IPS DF 6.9 (cell line): ENCODE results near the gene PCDHAC2.

Experiments used
- DNase-seq: peaks from one replicate; pipeline ENCODE4 v3.0.0-alpha.2; 2013; ENCODE audit warnings: low read depth, low spot score
- H3K27ac ChIP-seq: one replicate; pipeline ENCODE4 v1.5.1; 2013; ENCODE audit warnings: low read length, control low read depth
- H3K27me3 ChIP-seq: 2 replicates; pipeline ENCODE4 v1.6.1; 2013; ENCODE audit warnings: mild to moderate bottlenecking, low read length; ENCODE audit not compliant: control insufficient read depth, insufficient read depth
- H3K36me3 ChIP-seq: 2 replicates; pipeline ENCODE4 v1.6.1; 2013; ENCODE audit warnings: low read length; ENCODE audit not compliant: control insufficient read depth, insufficient read depth
- H3K4me1 ChIP-seq: 2 replicates; pipeline ENCODE4 v1.6.1; 2013; ENCODE audit warnings: low read length; ENCODE audit not compliant: control insufficient read depth, insufficient read depth
- H3K4me3 ChIP-seq: 2 replicates; pipeline ENCODE4 v1.5.1; 2013; ENCODE audit warnings: mild to moderate bottlenecking, low read length
- H3K9me3 ChIP-seq: 2 replicates; pipeline ENCODE4 v1.6.1; 2013; ENCODE audit warnings: low read length, inconsistent platforms; ENCODE audit not compliant: control insufficient read depth, insufficient read depth
- WGBS: extraction: QIAGEN DNeasy Blood & Tissue Kit; methylation state at CpG from one replicate; pipeline ENCODE4 v1.1.7; 2013; ENCODE audit warnings: mixed read lengths, missing lambda C conversion rate; ENCODE audit not compliant: insufficient read length, insufficient coverage; 5-methylcytosine and 5-hydroxymethylcytosine counted together

Gene PCDHAC2, protein sequence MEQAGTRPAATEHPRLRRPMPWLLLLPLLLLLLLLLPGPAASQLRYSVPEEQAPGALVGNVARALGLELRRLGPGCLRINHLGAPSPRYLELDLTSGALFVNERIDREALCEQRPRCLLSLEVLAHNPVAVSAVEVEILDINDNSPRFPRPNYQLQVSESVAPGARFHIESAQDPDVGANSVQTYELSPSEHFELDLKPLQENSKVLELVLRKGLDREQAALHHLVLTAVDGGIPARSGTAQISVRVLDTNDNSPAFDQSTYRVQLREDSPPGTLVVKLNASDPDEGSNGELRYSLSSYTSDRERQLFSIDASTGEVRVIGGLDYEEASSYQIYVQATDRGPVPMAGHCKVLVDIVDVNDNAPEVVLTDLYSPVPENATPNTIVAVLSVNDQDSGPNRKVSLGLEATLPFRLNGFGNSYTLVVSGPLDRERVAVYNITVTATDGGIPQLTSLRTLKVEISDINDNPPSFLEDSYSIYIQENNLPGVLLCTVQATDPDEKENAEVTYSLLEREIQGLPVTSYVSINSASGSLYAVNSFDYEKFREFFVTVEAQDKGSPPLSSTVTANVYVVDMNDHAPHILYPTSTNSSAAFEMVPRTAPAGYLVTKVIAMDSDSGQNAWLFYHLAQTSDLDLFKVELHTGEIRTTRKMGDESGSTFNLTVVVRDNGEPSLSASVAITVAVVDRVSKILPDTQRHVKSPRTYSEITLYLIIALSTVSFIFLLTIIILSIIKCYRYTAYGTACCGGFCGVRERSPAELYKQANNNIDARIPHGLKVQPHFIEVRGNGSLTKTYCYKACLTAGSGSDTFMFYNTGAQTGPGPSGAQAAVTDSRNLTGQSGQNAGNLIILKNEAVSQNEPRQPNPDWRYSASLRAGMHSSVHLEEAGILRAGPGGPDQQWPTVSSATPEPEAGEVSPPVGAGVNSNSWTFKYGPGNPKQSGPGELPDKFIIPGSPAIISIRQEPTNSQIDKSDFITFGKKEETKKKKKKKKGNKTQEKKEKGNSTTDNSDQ

DNA sequence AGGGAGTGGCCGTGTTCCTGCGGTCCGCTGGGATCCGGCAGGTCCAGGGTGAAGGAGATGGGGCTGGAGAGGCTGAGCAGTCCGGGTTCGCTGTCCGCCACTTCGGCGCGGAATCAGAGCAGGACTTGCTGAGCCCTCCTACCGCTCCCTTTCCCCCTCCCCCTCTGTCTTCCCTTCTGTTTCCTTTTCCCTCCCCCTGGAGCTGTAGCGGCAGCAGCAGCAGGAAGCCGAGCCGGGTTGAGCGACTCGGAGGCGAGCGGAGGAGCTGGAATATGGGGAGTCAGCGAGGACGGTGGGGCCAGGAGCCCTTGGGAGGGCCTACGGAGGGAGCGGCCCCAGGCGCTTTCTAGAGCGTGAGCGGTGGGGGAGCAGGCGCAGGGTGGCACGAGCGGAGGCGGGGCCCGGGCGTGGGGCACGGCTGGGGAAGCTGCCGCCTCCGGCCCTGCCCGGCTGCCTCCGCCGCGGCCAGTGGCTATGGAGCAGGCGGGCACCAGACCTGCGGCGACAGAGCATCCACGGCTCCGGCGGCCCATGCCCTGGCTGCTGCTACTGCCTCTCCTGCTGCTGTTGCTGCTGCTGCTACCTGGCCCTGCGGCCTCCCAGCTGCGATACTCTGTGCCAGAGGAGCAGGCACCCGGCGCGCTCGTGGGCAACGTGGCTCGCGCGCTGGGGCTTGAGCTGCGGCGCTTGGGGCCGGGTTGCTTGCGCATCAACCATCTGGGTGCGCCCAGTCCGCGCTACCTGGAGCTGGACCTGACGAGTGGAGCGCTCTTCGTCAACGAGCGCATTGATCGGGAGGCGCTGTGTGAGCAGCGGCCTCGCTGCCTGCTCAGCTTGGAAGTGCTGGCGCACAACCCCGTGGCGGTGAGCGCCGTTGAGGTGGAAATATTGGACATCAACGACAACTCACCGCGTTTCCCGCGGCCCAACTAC is at the start of gene PCDHAC2:
Gene PCDHAC2, plus strand, starts transcription at position 184 of the 933 bp plus-strand sequence. Its CDS starts 291 bp downstream, at position 475.
- DNase-seq = peak; percentile 54
- WGBS = no CpG with 5 or more reads among the region's 80 CpGs
- Histone ChIP-seq H3K4me3 (peak within 1 kb of the TSS; percentile 64), H3K9me3 (no peaks in the 10 kb centered on the region), H3K27ac (no peak within 1 kb of the TSS), H3K36me3 (no peaks in the 10 kb centered on the region), H3K27me3 (peaks cover 3% of the 10 kb centered on the region; the same call in 1 of the 2 replicates), H3K4me1 (peaks cover 4% of the 10 kb centered on the region; the same call in 1 of the 2 replicates)

DNA sequence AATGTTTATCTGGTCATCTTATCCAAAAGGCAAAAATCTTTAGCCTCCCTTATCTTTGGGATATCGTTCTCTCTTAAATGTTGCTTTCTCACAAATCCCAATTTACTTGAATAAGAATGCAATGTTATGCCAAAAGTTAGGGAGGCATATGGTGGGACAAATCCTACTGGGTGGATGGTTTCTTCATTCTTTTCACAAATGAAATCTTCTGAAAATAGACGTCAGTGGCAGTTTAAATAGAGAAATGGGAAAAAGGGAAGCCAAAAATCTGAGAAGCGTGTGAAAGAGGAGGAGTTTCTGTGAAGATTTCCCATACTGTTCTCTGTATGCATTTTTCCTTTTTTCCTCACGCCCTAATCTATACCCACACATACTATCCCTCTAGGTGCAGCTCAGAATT is 42.7 kb upstream of the PCDHAC2 start:
- peaks cover 5% of the 10 kb centered on the region; the same call in 1 of the 2 replicates for H3K27me3 ChIP-seq

DNA sequence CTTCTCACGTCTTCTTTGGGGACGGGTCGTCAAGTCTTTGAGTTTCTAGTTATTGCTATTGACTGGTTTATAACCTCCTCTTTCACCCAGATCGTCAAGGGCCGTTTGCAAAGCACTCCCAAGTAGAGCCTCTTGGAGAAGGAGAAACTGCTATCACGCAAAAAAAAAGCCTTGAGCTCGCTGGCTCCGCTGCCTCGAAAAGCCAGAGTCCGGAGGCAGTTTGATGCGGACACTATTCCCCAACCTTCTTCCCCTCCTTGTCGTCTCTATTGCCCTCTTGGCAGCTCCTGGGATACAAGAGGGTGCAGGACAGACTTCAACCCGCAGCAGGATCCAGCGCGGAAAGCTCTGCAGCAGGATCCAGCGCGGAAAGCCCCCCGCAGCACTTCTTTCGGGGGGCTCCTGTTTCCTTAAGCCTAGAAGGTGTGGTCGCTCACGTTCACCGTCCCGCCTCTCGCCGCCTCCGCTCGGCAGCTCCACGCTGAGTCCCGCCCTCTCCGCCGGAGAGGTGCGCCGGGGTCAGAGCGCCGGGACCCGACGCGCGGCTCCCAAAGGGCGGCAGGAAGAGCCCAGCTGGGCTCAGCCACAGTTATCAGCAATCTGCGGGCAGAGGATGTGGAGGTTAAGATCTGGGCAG is 40.4 kb upstream of the PCDHAC2 start, which contains the start of gene PCDHAC1:
Gene PCDHAC1, plus strand, starts transcription at position 494 of the 637 bp plus-strand sequence. CDS start 594 bp downstream, outside the sequence.
- no CpG with 5 or more reads among the region's 41 CpGs for WGBS
- H3K4me3 ChIP-seq = peak within 1 kb of the TSS; percentile 64; the same call in 1 of the 2 replicates
- H3K4me1 ChIP-seq = peaks cover 8% of the 10 kb centered on the region
- no peaks in the 10 kb centered on the region for H3K9me3 ChIP-seq
- peak; percentile 35 for DNase-seq
- no peaks in the 10 kb centered on the region for H3K36me3 ChIP-seq
- peaks cover 5% of the 10 kb centered on the region; the same call in 1 of the 2 replicates for H3K27me3 ChIP-seq
- no peak within 1 kb of the TSS for H3K27ac ChIP-seq

More for the DNA sequence above, 42.7 kb upstream of the PCDHAC2 start:
- no peak overlapping the region for H3K27ac ChIP-seq
- no peak overlapping the region for H3K4me3 ChIP-seq
- H3K4me1 ChIP-seq = peaks cover 8% of the 10 kb centered on the region
- WGBS = no CpG with 5 or more reads among the region's 4 CpGs
- no peak for DNase-seq
- no peaks in the 10 kb centered on the region for H3K9me3 ChIP-seq
- H3K36me3 ChIP-seq = no peaks in the 10 kb centered on the region

DNA sequence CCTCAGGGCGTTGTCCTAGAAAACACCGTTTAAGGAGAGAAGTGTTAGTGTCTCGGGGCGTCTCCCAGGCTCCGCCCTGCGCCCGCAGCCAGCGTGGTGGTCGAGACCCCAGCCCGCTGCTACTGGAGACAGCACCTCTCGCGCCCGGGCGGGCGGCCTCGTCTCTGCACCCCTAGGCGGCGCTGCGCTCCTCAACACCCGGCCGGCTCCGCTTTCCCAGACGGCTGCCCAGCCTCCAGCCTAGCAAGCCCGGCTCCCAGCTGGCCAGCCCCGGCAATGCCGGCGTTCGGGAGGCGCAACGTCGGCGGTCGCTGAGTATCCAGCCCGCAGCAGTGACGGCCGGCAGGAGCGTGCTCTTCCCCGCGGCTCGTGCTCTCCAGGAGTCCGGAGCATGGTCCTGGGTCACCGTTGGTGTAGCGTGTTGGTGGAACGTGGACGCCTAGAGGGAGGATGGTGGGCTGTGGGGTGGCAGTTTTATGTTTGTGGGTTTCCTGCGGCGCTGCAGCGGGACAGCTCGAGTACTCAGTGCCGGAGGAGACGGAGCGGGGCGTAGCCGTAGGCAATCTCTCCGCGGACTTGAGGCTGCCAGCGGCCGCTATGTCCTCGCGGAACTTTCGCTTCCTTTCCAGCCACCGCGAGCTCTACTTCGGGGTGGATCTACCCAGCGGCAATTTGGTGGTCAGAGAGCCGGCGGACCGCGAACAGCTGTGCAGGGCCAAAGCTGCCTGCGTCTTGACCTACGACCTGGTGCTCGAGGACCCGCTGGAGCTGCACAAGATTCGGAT is 39.6 kb upstream of the PCDHAC2 start:
- no CpG with 5 or more reads among the region's 74 CpGs for WGBS
- DNase-seq = peak; percentile 78
- H3K9me3 ChIP-seq = no peaks in the 10 kb centered on the region
- H3K4me3 ChIP-seq = peak overlapping the region; percentile 64; the same call in 1 of the 2 replicates
- H3K4me1 ChIP-seq = peaks cover 8% of the 10 kb centered on the region
- H3K36me3 ChIP-seq = no peaks in the 10 kb centered on the region
- peaks cover 5% of the 10 kb centered on the region; the same call in 1 of the 2 replicates for H3K27me3 ChIP-seq
- H3K27ac ChIP-seq = no peak overlapping the region

DNA sequence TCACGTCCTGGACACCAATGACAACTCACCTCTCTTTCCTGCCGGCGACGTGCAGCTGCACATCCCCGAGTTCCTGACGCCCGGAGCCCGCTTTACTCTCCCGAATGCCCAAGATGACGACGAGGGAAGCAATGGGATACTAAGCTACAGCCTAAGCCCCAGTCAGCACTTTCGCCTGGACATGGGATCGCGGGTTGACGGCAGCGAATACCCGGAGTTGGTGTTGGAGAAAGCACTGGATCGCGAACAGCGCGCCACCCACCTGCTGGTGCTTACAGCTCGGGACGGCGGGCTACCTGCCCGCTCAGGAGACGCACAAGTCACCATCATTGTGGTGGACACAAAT is 39.1 kb upstream of the PCDHAC2 start:
- H3K4me1 ChIP-seq = peaks cover 8% of the 10 kb centered on the region
- H3K36me3 ChIP-seq = no peaks in the 10 kb centered on the region
- no peak overlapping the region for H3K27ac ChIP-seq
- peak overlapping the region; percentile 61; the same call in 1 of the 2 replicates for H3K4me3 ChIP-seq
- H3K27me3 ChIP-seq = peaks cover 5% of the 10 kb centered on the region; the same call in 1 of the 2 replicates
- H3K9me3 ChIP-seq = no peaks in the 10 kb centered on the region
- DNase-seq = peak; percentile 25
- no CpG with 5 or more reads among the region's 26 CpGs for WGBS

DNA sequence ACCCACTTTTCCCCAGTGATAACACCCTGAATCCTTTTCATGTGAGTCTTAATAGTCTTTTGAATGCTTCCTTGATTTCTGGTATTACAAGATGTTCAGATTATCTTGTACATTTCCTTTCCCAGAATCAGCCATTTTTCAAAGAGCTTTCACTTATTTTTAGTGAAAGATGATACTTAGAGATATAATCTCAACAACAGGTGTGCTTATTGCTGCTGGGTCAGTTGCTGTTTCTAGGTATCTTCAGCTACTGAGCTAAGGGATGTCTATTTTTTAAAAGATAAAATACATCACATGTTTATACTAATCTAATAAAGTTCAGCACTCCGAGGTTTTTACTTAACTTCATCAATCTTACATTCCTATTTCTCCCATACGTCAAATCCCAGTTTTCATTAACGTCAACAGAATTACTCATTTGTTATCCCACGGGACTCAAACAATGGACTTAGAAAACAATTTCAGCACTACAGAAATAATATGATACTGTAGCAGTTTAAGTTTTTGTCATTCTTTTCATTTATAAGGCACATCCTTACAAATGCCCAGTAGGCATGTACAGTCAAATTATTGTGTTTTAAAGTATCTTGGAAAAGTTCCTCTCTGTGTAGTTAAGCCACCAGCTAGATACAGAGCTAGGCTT is 31.2 kb upstream of the PCDHAC2 start:
- Histone ChIP-seq H3K4me1 (no peaks in the 10 kb centered on the region), H3K4me3 (no peak overlapping the region), H3K27ac (no peak overlapping the region), H3K9me3 (no peaks in the 10 kb centered on the region), H3K36me3 (no peaks in the 10 kb centered on the region), H3K27me3 (no peaks in the 10 kb centered on the region)
- 100% methylated on average over 4 of the region's 4 CpGs for WGBS
- no peak for DNase-seq

DNA sequence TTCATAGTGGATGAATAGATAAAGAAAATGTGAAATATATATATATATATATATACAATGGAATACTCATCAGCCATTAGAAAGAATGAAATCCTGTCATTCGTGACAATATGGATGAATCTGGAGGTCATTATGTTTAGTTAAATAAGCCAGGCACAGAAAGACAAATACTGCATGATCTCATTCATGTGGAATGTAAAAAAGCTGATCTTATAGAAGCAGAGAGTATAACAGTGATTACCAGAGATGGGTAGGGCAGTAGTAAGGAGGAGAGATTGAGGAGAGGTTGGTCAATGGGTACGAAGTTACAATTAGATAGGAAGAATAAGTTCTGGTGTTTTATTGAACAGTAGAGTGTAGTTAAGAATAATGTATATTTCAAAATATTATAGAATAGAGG is 19.7 kb upstream of the PCDHAC2 start:
- Histone ChIP-seq H3K27ac (no peak overlapping the region), H3K4me1 (no peaks in the 10 kb centered on the region), H3K27me3 (no peaks in the 10 kb centered on the region), H3K36me3 (no peaks in the 10 kb centered on the region), H3K9me3 (no peaks in the 10 kb centered on the region), H3K4me3 (no peak overlapping the region)
- WGBS = no CpG with 5 or more reads among the region's 2 CpGs
- DNase-seq = no peak

DNA sequence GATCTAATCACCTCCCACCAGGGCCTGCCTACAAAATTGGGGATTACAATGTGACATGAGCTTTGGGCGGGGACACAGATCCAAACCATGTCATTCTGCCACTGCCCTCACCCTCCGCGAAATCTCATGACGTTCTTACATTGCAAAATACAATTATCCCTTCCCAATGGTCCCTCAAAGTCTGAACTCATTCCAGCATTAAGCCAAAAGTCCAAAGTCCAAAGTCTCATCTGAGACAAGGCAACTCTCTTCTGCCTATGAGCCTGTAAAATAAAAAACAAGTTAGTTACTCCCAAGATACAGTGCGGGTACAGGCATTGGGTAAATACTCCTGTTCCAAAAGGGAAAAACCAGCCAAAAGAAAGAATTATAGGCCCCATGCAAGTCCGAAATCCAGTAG is 14.6 kb upstream of the PCDHAC2 start:
- Histone ChIP-seq H3K4me3 (no peak overlapping the region), H3K4me1 (no peaks in the 10 kb centered on the region), H3K36me3 (no peaks in the 10 kb centered on the region), H3K27ac (no peak overlapping the region), H3K27me3 (no peaks in the 10 kb centered on the region), H3K9me3 (no peaks in the 10 kb centered on the region)
- no CpG with 5 or more reads among the region's 6 CpGs for WGBS
- DNase-seq = no peak
